Measurements from ENCODE around the gene ALPP. TPM values are rescaled to one million over a fixed set of nuclear protein-coding genes. Genes with fewer than 3 reads are reported as not detected.
"Not testable (repeated sequence)": the region's sequence is repeated elsewhere in the genome, so short reads cannot be mapped to it uniquely, and the experiment has no call there.

Gene ALPP
- total and polyA plus RNA-seq, 8 donors, result not detected

- intact Hi-C loops (cut with DNase I), result no loop called here
- DNase-seq (peak in 1 of 6 donors; percentile 40), FAIRE-seq (no peak), ATAC-seq (peak in 2 of 4 donors; percentile 25 to 47)
- Histone ChIP-seq H3K36me3 (no peaks in the 10 kb centered on the region), H3K4me3 (no peak overlapping the region), H3K4me1 (no peaks in the 10 kb centered on the region), H3K27ac (no peak overlapping the region), H3K27me3 (no peaks in the 10 kb centered on the region), H3K9me3 (no peaks in the 10 kb centered on the region)
- TF ChIP-seq CTCF (IDR thresholded peaks at IDR 0.05), result no peak
- WGBS, 2 donors, result 40 to 42% methylated on average over 6 to 7 of the region's 7 CpGs
Measured at GRCh38 chr2:232367016-232367415, 11.5 kb upstream of the ALPP start.

- ATAC-seq (peak in 1 of 4 donors; percentile 26), DNase-seq (peak in 2 of 6 donors; percentile 48 to 61)
- intact Hi-C loops (cut with DNase I), result no loop called here
Measured at GRCh38 chr2:232367591-232368233, 10.8 kb upstream of the ALPP start.

GRCh38 chr2:232368311-232368731, 10.2 kb upstream of the ALPP start:
- intact Hi-C loops (cut with DNase I), result no loop called here
- no peaks in the 10 kb centered on the region for H3K4me1 ChIP-seq
- TF ChIP-seq CTCF (IDR thresholded peaks at IDR 0.05), result no peak
- WGBS, 2 donors, result 94 to 97% methylated on average over 15 of the region's 15 CpGs
- FAIRE-seq (no peak), ATAC-seq (no peak), DNase-seq (peak in 1 of 6 donors; percentile 44)
- H3K27ac ChIP-seq, result no peak overlapping the region
- no peaks in the 10 kb centered on the region for H3K36me3 ChIP-seq
- H3K9me3 ChIP-seq, result no peaks in the 10 kb centered on the region
- no peaks in the 10 kb centered on the region for H3K27me3 ChIP-seq
- no peak overlapping the region for H3K4me3 ChIP-seq

More at GRCh38 chr2:232367591-232368233, 10.8 kb upstream of the ALPP start:
- Histone ChIP-seq H3K27ac (no peak overlapping the region), H3K27me3 (no peaks in the 10 kb centered on the region), H3K4me3 (no peak overlapping the region), H3K4me1 (no peaks in the 10 kb centered on the region), H3K36me3 (no peaks in the 10 kb centered on the region), H3K9me3 (no peaks in the 10 kb centered on the region)
- 84 to 88% methylated on average over 12 to 13 of the region's 13 CpGs for WGBS, 2 donors
- FAIRE-seq, result no peak
- TF ChIP-seq CTCF (IDR thresholded peaks at IDR 0.05), result no peak

GRCh38 chr2:232369126-232369951, 9.2 kb upstream of the ALPP start:
- no peak for FAIRE-seq
- ATAC-seq, result no peak
- Histone ChIP-seq H3K9me3 (no peaks in the 10 kb centered on the region), H3K36me3 (no peaks in the 10 kb centered on the region), H3K27ac (no peak overlapping the region), H3K27me3 (no peaks in the 10 kb centered on the region), H3K4me1 (no peaks in the 10 kb centered on the region), H3K4me3 (no peak overlapping the region)
- no peak for TF ChIP-seq CTCF (IDR thresholded peaks at IDR 0.05)
- peak in 2 of 6 donors; percentile 48 to 60 for DNase-seq
- WGBS, 2 donors, result 81 to 82% methylated on average over 15 of the region's 15 CpGs
- intact Hi-C loops (cut with DNase I), result no loop called here

- H3K36me3 ChIP-seq; H3K27me3 ChIP-seq; ATAC-seq; H3K9me3 ChIP-seq; H3K4me1 ChIP-seq; H3K4me3 ChIP-seq; H3K27ac ChIP-seq; FAIRE-seq; intact Hi-C loops (cut with DNase I): not testable (repeated sequence)
- peak in 1 of 6 donors; percentile 22 for DNase-seq
- WGBS, 2 donors, result 40 to 49% methylated on average over 8 to 9 of the region's 12 CpGs
Measured at GRCh38 chr2:232370007-232370406, 8.5 kb upstream of the ALPP start.
